ENCODE data around the gene RSPH6A. TPM values are rescaled to one million over a fixed set of nuclear protein-coding genes. Genes with fewer than 3 reads are reported as not detected.

RSPH6A gene
- total RNA-seq, 1 experiment from 2014 or later = 0.55 TPM

DNA sequence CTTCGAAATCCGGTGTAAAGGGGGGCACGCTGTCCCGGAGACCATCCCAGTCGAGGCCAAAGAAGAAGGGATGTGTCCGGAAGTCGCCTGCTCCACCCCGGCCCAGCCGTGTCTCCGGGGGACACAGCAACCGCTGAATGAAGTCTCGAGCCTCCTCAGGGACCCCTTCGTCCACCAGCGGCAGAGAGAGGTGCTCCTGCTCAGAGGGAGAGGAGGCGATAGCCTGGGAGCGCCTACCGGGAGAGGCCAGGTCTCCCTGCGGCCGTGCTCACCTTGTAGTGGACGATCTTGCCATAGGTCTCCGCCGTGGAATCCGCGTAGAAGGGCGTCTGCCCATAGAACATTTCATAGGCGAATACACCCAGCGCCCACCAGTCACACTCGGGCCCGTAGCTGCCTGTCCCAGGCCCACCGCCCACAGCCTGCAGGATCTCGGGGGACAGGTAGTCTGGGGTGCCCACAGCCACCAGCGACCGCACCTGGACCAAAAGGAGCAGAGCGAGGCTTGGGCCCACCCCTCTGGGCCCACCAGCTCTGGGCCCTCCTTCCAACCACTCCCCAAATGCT is 37.6 kb downstream of the RSPH6A start:
- Histone ChIP-seq H2BK20ac (ENCODE audit: low read depth, low read length, poor library complexity, severe bottlenecking) (no peak overlapping the region), H3K27me3 (ENCODE audit: insufficient read depth, low read length) (no peaks in the 10 kb centered on the region; the same call in 1 of the 2 replicates), H4K20me1 (ENCODE audit: control insufficient read depth, insufficient read depth, insufficient read length) (no peaks in the 10 kb centered on the region), H4K5ac (ENCODE audit: insufficient read length, low read depth, low read length) (no peak overlapping the region), H3K14ac (ENCODE audit: insufficient read depth, low read length) (no peak overlapping the region), H3K23ac (ENCODE audit: insufficient read length, low read depth, low read length) (no peak overlapping the region), H2BK120ac (ENCODE audit: low read depth, low read length, poor library complexity, severe bottlenecking) (no peak overlapping the region), H3K23me2 (ENCODE audit: insufficient read length, low read depth, low read length, poor library complexity, severe bottlenecking) (peaks cover 6% of the 10 kb centered on the region), H3K4ac (ENCODE audit: low read depth, low read length) (no peak overlapping the region), H3K27ac (ENCODE audit: insufficient read length, low read depth, low read length) (no peak overlapping the region), H2BK12ac (ENCODE audit: insufficient read length, low read depth, low read length) (no peak overlapping the region), H4K91ac (ENCODE audit: insufficient read length, low read depth, low read length) (no peak overlapping the region), H3K9me3 (ENCODE audit: control insufficient read depth, low read depth, low read length) (no peaks in the 10 kb centered on the region), H3K4me1 (ENCODE audit: insufficient read depth, low read length) (peaks cover 3% of the 10 kb centered on the region; the same call in 1 of the 2 replicates), H3T11ph (ENCODE audit: low read length) (no peak overlapping the region), H2AFZ (ENCODE audit: low read length) (no peak overlapping the region), H3K18ac (ENCODE audit: insufficient read length, low read depth, low read length) (no peak overlapping the region), H3K79me2 (ENCODE audit: insufficient read depth, low read length) (no peaks in the 10 kb centered on the region), H2BK5ac (ENCODE audit: insufficient read length, low read length) (no peak overlapping the region), H2AK5ac (ENCODE audit: insufficient read length, low read length) (no peak overlapping the region), H3K56ac (ENCODE audit: insufficient read length, low read depth, low read length) (no peak overlapping the region), H4K8ac (replicated peaks; ENCODE audit: insufficient read length, low read depth, low read length) (no peak overlapping the region), H3K79me1 (ENCODE audit: insufficient read depth, low read depth, low read length, poor library complexity, severe bottlenecking) (no peaks in the 10 kb centered on the region), H2BK15ac (ENCODE audit: low read depth, low read length) (no peak overlapping the region), H3K4me2 (ENCODE audit: insufficient read depth, insufficient read length, low read length) (no peak overlapping the region), H3K9ac (ENCODE audit: extremely low read depth, insufficient read length, low read length) (no peak overlapping the region)
- Mint-ChIP-seq H3K36me3 (ENCODE audit: insufficient read depth in 1 of 3, low read depth in 3 of 3) (peaks cover 15 to 46% (median 40%) of the 10 kb centered on the region in 3 experiments; a peak in 6 of 7 replicates), H3K4me1 (peaks cover 21 to 32% of the 10 kb centered on the region in 2 experiments), H3K27me3 (ENCODE audit: low read depth) (peaks cover 16% of the 10 kb centered on the region), H3K4me3 (no peak overlapping the region; a peak in 1 of 5 replicates), H3K9me3 (no peaks in the 10 kb centered on the region), H3K27ac (no peak overlapping the region)
- no peak for TF ChIP-seq CTCF (conservative IDR thresholded peaks at IDR 0.05)
- no peak for DNase-seq
- no CpG with 5 or more reads among the region's 34 CpGs for WGBS (ENCODE audit: extremely low coverage, insufficient read length, low lambda C conversion rate)

All from H9 (cell line).